K562 (cell line): ENCODE data around the gene RBX1. TPM values are rescaled to one million over a fixed set of nuclear protein-coding genes. Genes with fewer than 3 reads are reported as not detected.

Source experiments
- AFF1 ChIP-seq, 2 experiments: fragments of 450-650 bp; IDR thresholded peaks; 2 replicates each; pipeline ENCODE4 v1.6.1; 2018; ENCODE audit warnings: mild to moderate bottlenecking in 2 of 2, low read depth in 1 of 2; ENCODE audit not compliant: partially characterized antibody in 2 of 2
- ATF6 ChIP-seq: sonication (generic); formaldehyde crosslinking; IDR thresholded peaks from 2 replicates; pipeline ENCODE4 v1.4.0; 2020; ENCODE audit warnings: mild to moderate bottlenecking, missing genetic modification reagents
- ATF7 ChIP-seq: fragments of 450-650 bp; IDR thresholded peaks from 2 replicates; pipeline ENCODE4 v1.7.1; 2014; ENCODE audit warnings: mild to moderate bottlenecking, moderate library complexity
- BRF1 ChIP-seq: IDR thresholded peaks from 3 replicates; pipeline ENCODE4 v1.6.1; 2011; ENCODE audit warnings: borderline replicate concordance, mild to moderate bottlenecking; ENCODE audit not compliant: insufficient read length; ENCODE audit errors: extremely low read depth
- GATAD2A ChIP-seq: fragments of 450-650 bp; IDR thresholded peaks from 2 replicates; pipeline ENCODE4 v1.6.1; 2017
- IRF2 ChIP-seq: sonication (generic); formaldehyde crosslinking; IDR thresholded peaks from 2 replicates; pipeline ENCODE4 v1.8.1; 2022; ENCODE audit warnings: mild to moderate bottlenecking, missing genetic modification reagents
- JUN ChIP-seq, 2 experiments: sonication (generic) in 1 of 2; formaldehyde crosslinking in 1 of 2; IDR thresholded peaks; 2 replicates each; pipeline versions ENCODE4 v1.6.1 to v1.8.0; 2012 to 2022; ENCODE audit warnings: borderline replicate concordance in 2 of 2, mild to moderate bottlenecking in 2 of 2, improper control_type of control experiment in 1 of 2, low read depth in 1 of 2, low read length in 1 of 2, missing genetic modification reagents in 1 of 2
- KLF13 ChIP-seq: fragments of 450-650 bp; IDR thresholded peaks from 2 replicates; pipeline ENCODE4 v1.6.1; 2016; ENCODE audit warnings: missing genetic modification characterization, low read depth, mild to moderate bottlenecking, missing compliant biosample characterization, moderate library complexity, borderline replicate concordance
- NR4A1 ChIP-seq, 2 experiments: fragments of 250-450 bp in 1 of 2; fragments of 450-650 bp in 1 of 2; sonication (Bioruptor Pico) in 1 of 2; IDR thresholded peaks; 2 replicates each; pipeline versions ENCODE4 v1.4.0 to v1.6.1; 2016 to 2020; ENCODE audit warnings: mild to moderate bottlenecking in 2 of 2, missing compliant biosample characterization in 1 of 2, missing genetic modification characterization in 1 of 2, moderate library complexity in 1 of 2
- PHF8 ChIP-seq: fragments of 200-600 bp; sonication (generic); IDR thresholded peaks from 2 replicates; pipeline ENCODE4 v1.6.1; 2012; ENCODE audit warnings: mixed run types, mild to moderate bottlenecking, inconsistent platforms, low read length, moderate library complexity, borderline replicate concordance
- POLR2G ChIP-seq: fragments of 200-400 bp; formaldehyde crosslinking; IDR thresholded peaks from 2 replicates; pipeline ENCODE4 v1.6.1; 2017; ENCODE audit warnings: low read depth, mild to moderate bottlenecking, antibody characterized with exemption, low read length, moderate library complexity
- RAD21 ChIP-seq, 2 experiments: fragments of 250-450 bp in 1 of 2; fragments of 450-650 bp in 1 of 2; sonication (Bioruptor Pico) in 1 of 2; formaldehyde crosslinking in 1 of 2; IDR thresholded peaks in 1 of 2; conservative IDR thresholded peaks in 1 of 2; 2 replicates each; pipeline versions ENCODE4 v1.4.0 to v1.8.0; 2020 to 2022; ENCODE audit warnings: mild to moderate bottlenecking in 2 of 2, moderate library complexity in 1 of 2
- RBFOX2 ChIP-seq: fragments of 200-400 bp; formaldehyde crosslinking; IDR thresholded peaks from 2 replicates; pipeline ENCODE4 v1.6.1; 2017; ENCODE audit warnings: low read depth, mild to moderate bottlenecking, low read length, moderate library complexity
- SAP30 ChIP-seq: fragments of 200-600 bp; sonication (generic); IDR thresholded peaks from 2 replicates; pipeline ENCODE4 v1.6.1; 2012; ENCODE audit warnings: borderline replicate concordance, low read depth, mild to moderate bottlenecking, moderate library complexity, low read length, control low read depth, inconsistent platforms; ENCODE audit not compliant: insufficient read depth, poor library complexity, severe bottlenecking
- SIX5 ChIP-seq, 2 experiments: IDR thresholded peaks; 2 replicates each; pipeline ENCODE4 v1.6.1; 2011; ENCODE audit warnings: low read length in 2 of 2, borderline replicate concordance in 1 of 2, low read depth in 1 of 2, mild to moderate bottlenecking in 1 of 2, moderate library complexity in 1 of 2; ENCODE audit not compliant: insufficient read depth in 1 of 2
- SMARCE1 ChIP-seq: fragments of 450-650 bp; IDR thresholded peaks from 2 replicates; pipeline ENCODE4 v1.7.1; 2016; ENCODE audit warnings: mild to moderate bottlenecking
- ZFX ChIP-seq: sonication (generic); formaldehyde crosslinking; IDR thresholded peaks from 2 replicates; pipeline ENCODE4 v1.8.0; 2022; ENCODE audit warnings: mild to moderate bottlenecking, missing genetic modification reagents, moderate library complexity
- ZNF695 ChIP-seq: fragments of 450-650 bp; formaldehyde crosslinking; IDR thresholded peaks from 2 replicates; pipeline ENCODE4 v1.4.0; 2020; ENCODE audit warnings: mild to moderate bottlenecking, moderate library complexity
- ZNF778 ChIP-seq: fragments of 450-650 bp; formaldehyde crosslinking; IDR thresholded peaks from 2 replicates; pipeline ENCODE4 v1.4.0; 2020; ENCODE audit warnings: mild to moderate bottlenecking, moderate library complexity
- polyA plus RNA-seq, 8 experiments: library from polyadenylated mRNA; depleted of rRNA in 4 of 8; stranded (reverse) in 5 of 8; unstranded in 3 of 8; fragments of >200 nt; fragmentation: Nextera tagmentation in 2 of 8; fragmentation: Illumina TruSeq in 1 of 8; extraction: Ambion mirVana in 2 of 8; extraction: Trizol in 1 of 8; gene quantifications; 2 replicates each; pipeline versions ENCODE4 v1.2.1 to v1.2.3, GENCODE V29; 2011 to 2014; ENCODE audit warnings: inconsistent platforms in 1 of 8, missing spikeins in 1 of 8
- total RNA-seq, 7 experiments: library from RNA; depleted of rRNA in 6 of 7; stranded (reverse); fragments of >200 nt in 6 of 7; fragmentation: Illumina TruSeq in 2 of 7; extraction: Trizol in 2 of 7; gene quantifications; 2 replicates each; pipeline versions ENCODE4 v1.2.1 to v1.2.3, GENCODE V29; 2011 to 2021; ENCODE audit warnings: low replicate concordance in 1 of 7

Gene RBX1
- total and polyA plus RNA-seq, 9 of the 15 experiments (the other 6 are each of a cell fraction or from before 2014, with no cell fraction given) = 44.0 to 259 (median 67.9) TPM

GRCh38 chr22:40950962-40951794, at the start of gene RBX1 (continued):
- TF ChIP-seq AFF1 (IDR thresholded peaks at IDR 0.05; ENCODE audit: low read depth in 1 of 2, partially characterized antibody in 2 of 2) (peak in 1 of 2 experiments; percentile 77), ATF7 (peak; percentile 33; the same call in 1 of the 2 replicates), POLR2G (peak; percentile 91), ZNF695 (no peak), RAD21 (CRISPR knock-in tag; conservative IDR thresholded peaks at IDR 0.05 in 1 of 2, IDR thresholded peaks at IDR 0.05 in 1 of 2) (peak in 1 of 2 experiments; percentile 7; a peak in 1 of 4 replicates), ZNF778 (CRISPR knock-in tag) (no peak), SIX5 (IDR thresholded peaks at IDR 0.05; ENCODE audit: borderline replicate concordance in 1 of 2, insufficient read depth in 1 of 2, low read depth in 1 of 2, low read length in 2 of 2) (0 out of 4 replicates have a peak, but pooled peaks of 1 of the 2 experiments have one; percentile 6), PHF8 (peak; percentile 86; the same call in 1 of the 2 replicates), SMARCE1 (no peak), BRF1 (no peak), JUN (IDR thresholded peaks at IDR 0.05; ENCODE audit: borderline replicate concordance, low read depth, low read length) (no peak), JUN (CRISPR knock-in tag; IDR thresholded peaks at IDR 0.05; ENCODE audit: borderline replicate concordance) (no peak), KLF13 (tag) (no peak), RBFOX2 (peak; percentile 91), IRF2 (no peak), SAP30 (no peak), ZFX (no peak), ATF6 (no peak), NR4A1 (CRISPR knock-in tag; IDR thresholded peaks at IDR 0.05) (no peak), NR4A1 (tag; IDR thresholded peaks at IDR 0.05) (no peak), GATAD2A (no peak)
